ENCODE results near the gene GARIN5A. TPM values are rescaled to one million over a fixed set of nuclear protein-coding genes. Genes with fewer than 3 reads are reported as not detected.
A peak's percentile ranks its signal among the peaks of the same experiment; 100 is the strongest.

Gene GARIN5A
- total RNA-seq, 2 experiments from 2014 or later: 0.77 to 0.88 TPM

DNA sequence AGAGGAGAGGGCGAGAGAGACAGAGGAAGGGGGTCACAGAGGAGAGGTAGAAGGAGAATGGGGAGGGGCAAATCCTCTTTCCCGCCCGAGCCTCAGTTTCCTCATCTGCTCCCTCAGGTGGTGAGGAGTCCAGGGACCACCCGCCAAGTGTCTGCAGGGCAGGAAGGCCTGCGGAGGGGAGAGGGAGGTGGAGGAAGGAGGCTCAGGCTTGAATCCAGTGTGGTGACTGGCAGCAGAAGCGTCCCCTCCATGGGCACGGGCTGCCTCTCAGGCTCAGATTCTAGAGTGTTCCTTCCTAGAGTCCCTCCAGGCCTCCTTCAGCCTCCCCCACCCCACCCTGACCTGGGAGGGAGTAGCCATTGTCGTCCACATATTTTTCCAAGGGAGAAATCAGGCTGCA is 16.5 kb upstream of the GARIN5A start:
- Mint-ChIP-seq H3K4me1 (ENCODE audit: low read depth) (peaks cover 19% of the 10 kb centered on the region), H3K9me3 (no peaks in the 10 kb centered on the region), H3K4me3 (no peak overlapping the region), H3K27me3 (no peaks in the 10 kb centered on the region), H3K27ac (no peak overlapping the region), H3K36me3 (no peaks in the 10 kb centered on the region)
- DNase-seq: no peak
- intact Hi-C loops (cut with micrococcal nuclease): no loop called here
- ChIA-PET POLR2A (no interaction called here), CTCF (no interaction called here)

GRCh38 chr19:50492303-50493052 is 15.8 kb upstream of the GARIN5A start:
- H3K36me3 Mint-ChIP-seq: no peaks in the 10 kb centered on the region
- intact Hi-C loops (cut with micrococcal nuclease): no loop called here
- no peaks in the 10 kb centered on the region for H3K27me3 Mint-ChIP-seq
- no peaks in the 10 kb centered on the region for H3K9me3 Mint-ChIP-seq
- peaks cover 19% of the 10 kb centered on the region for H3K4me1 Mint-ChIP-seq (ENCODE audit: low read depth)
- H3K27ac Mint-ChIP-seq: peak overlapping the region; percentile 42
- H3K4me3 Mint-ChIP-seq: no peak overlapping the region
- DNase-seq: peak; percentile 62
- ChIA-PET POLR2A (no interaction called here), CTCF (no interaction called here)

- H3K27me3 Mint-ChIP-seq: no peaks in the 10 kb centered on the region
- DNase-seq: no peak
- no peaks in the 10 kb centered on the region for H3K36me3 Mint-ChIP-seq
- intact Hi-C loops (cut with micrococcal nuclease): no loop called here
- ChIA-PET CTCF (interaction anchor here (0.5 kb wide), 1 partner anchor 80 kb away, joined by 3 read pairs; no protein-coding TSS in a partner anchor), POLR2A (no interaction called here)
- no peak overlapping the region for H3K4me3 Mint-ChIP-seq
- H3K4me1 Mint-ChIP-seq (ENCODE audit: low read depth): peaks cover 19% of the 10 kb centered on the region
- H3K27ac Mint-ChIP-seq: no peak overlapping the region
- peaks cover 5% of the 10 kb centered on the region for H3K9me3 Mint-ChIP-seq
Measured at GRCh38 chr19:50490991-50491472, 14.4 kb upstream of the GARIN5A start.

DNA sequence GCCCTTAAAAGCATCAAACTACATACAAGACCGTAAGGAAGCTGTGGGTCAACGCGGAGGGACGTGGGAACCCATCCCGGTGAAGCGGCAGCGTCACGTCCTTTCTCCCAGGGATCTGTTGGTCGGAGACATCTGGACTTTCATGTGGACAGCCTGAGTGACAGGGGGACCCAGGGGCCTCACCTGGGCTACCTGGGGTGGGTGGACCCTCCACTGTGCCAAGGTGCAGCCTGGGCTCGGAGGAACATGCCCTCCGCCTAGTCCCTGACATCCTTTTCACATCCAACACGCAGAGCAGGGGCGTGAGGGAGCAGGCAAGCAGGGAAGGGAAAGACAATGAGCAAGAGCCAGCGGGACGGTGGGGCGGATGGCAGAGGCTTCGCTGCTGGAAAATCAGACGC is 13.8 kb upstream of the GARIN5A start:
- POLR2A ChIA-PET: no interaction called here
- no peaks in the 10 kb centered on the region for H3K27me3 Mint-ChIP-seq
- peaks cover 3% of the 10 kb centered on the region for H3K36me3 Mint-ChIP-seq
- CTCF ChIA-PET: no interaction called here
- no peak for DNase-seq
- intact Hi-C loops (cut with micrococcal nuclease): no loop called here
- no peak overlapping the region for H3K4me3 Mint-ChIP-seq
- peaks cover 19% of the 10 kb centered on the region for H3K4me1 Mint-ChIP-seq (ENCODE audit: low read depth)
- peaks cover 5% of the 10 kb centered on the region for H3K9me3 Mint-ChIP-seq
- H3K27ac Mint-ChIP-seq: no peak overlapping the region

GRCh38 chr19:50489461-50490011 is 12.9 kb upstream of the GARIN5A start:
- peaks cover 5% of the 10 kb centered on the region for H3K36me3 Mint-ChIP-seq
- DNase-seq: no peak
- peaks cover 19% of the 10 kb centered on the region for H3K4me1 Mint-ChIP-seq (ENCODE audit: low read depth)
- H3K9me3 Mint-ChIP-seq: peaks cover 5% of the 10 kb centered on the region
- H3K27me3 Mint-ChIP-seq: no peaks in the 10 kb centered on the region
- intact Hi-C loops (cut with micrococcal nuclease): no loop called here
- no peak overlapping the region for H3K4me3 Mint-ChIP-seq
- POLR2A ChIA-PET: no interaction called here
- H3K27ac Mint-ChIP-seq: no peak overlapping the region
- CTCF ChIA-PET: no interaction called here

GRCh38 chr19:50488389-50489194 is 11.9 kb upstream of the GARIN5A start:
- ChIA-PET POLR2A (no interaction called here), CTCF (interaction anchor here (0.9 to 1.6 kb wide), 2 partner anchors 21 to 68 kb away, joined by 3 to 4 read pairs; no protein-coding TSS in a partner anchor)
- Mint-ChIP-seq H3K4me3 (no peak overlapping the region), H3K27ac (no peak overlapping the region), H3K4me1 (ENCODE audit: low read depth) (peaks cover 19% of the 10 kb centered on the region), H3K9me3 (peaks cover 5% of the 10 kb centered on the region), H3K36me3 (peaks cover 5% of the 10 kb centered on the region), H3K27me3 (no peaks in the 10 kb centered on the region)
- intact Hi-C loops (cut with micrococcal nuclease): no loop called here
- no peak for DNase-seq

- CTCF ChIA-PET: interaction anchor here (0.6 to 1.4 kb wide), 8 partner anchors 8 to 296 kb away, joined by 3 to 5 read pairs (median 4); partner anchors contain the start of gene JOSD2
Measured at GRCh38 chr19:50486823-50487515, 10.3 kb upstream of the GARIN5A start.

GRCh38 chr19:50485284-50485955 is 8.8 kb upstream of the GARIN5A start:
- Mint-ChIP-seq H3K36me3 (peaks cover 16% of the 10 kb centered on the region), H3K27me3 (no peaks in the 10 kb centered on the region), H3K9me3 (peaks cover 5% of the 10 kb centered on the region), H3K4me3 (no peak overlapping the region), H3K27ac (no peak overlapping the region), H3K4me1 (ENCODE audit: low read depth) (peaks cover 2% of the 10 kb centered on the region)
- DNase-seq: no peak
- intact Hi-C loops (cut with micrococcal nuclease): no loop called here
- CTCF ChIA-PET: no interaction called here
- POLR2A ChIA-PET: no interaction called here

More at GRCh38 chr19:50486823-50487515, 10.3 kb upstream of the GARIN5A start:
- POLR2A ChIA-PET: no interaction called here
- Mint-ChIP-seq H3K36me3 (peaks cover 13% of the 10 kb centered on the region), H3K27ac (no peak overlapping the region), H3K9me3 (peaks cover 5% of the 10 kb centered on the region), H3K4me1 (ENCODE audit: low read depth) (peaks cover 14% of the 10 kb centered on the region), H3K4me3 (no peak overlapping the region), H3K27me3 (no peaks in the 10 kb centered on the region)
- DNase-seq: peak; percentile 80
- intact Hi-C loops (cut with micrococcal nuclease): no loop called here

- H3K4me1 Mint-ChIP-seq (ENCODE audit: low read depth): peaks cover 8% of the 10 kb centered on the region
- intact Hi-C loops (cut with micrococcal nuclease): no loop called here
- H3K36me3 Mint-ChIP-seq: peaks cover 20% of the 10 kb centered on the region
- no peaks in the 10 kb centered on the region for H3K27me3 Mint-ChIP-seq
- no peak overlapping the region for H3K27ac Mint-ChIP-seq
- ChIA-PET POLR2A (no interaction called here), CTCF (interaction anchor here (1.9 kb wide), 1 partner anchor 73 kb away, joined by 6 read pairs; no protein-coding TSS in a partner anchor)
- DNase-seq: no peak
- H3K9me3 Mint-ChIP-seq: peaks cover 5% of the 10 kb centered on the region
- no peak overlapping the region for H3K4me3 Mint-ChIP-seq
Measured at GRCh38 chr19:50482916-50483315, 6.3 kb upstream of the GARIN5A start.

DNA sequence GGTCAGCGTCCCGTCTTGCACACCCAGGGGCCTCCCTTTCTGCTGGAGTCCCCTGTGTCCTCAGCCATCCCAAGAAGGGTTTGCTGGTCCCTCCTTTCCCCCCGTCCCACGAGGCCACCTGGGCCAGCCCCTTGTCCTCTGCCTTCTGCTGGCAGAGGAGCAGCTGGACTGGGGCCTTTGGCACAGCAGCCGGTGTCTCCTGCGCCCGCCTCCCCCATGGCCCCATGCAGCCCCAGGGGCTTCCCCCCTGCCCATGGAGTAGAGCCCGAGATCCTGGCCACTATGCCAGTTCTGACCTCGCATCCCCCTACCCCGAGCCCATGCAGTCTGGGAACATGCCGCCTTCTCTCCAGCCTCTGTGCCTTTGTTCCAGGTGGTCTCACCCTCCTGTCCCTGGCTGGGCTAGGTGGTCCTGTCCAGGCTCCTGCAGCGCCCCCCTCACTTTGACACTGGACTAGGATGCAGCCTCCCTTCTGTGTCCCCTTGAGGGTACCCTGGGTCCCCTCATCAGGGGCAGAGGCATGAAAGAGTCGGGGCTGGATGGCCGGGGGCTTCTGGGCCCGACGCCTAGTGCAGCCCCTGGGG is 5.7 kb upstream of the GARIN5A start:
- H3K27ac Mint-ChIP-seq: no peak overlapping the region
- no peak for DNase-seq
- no peak overlapping the region for H3K4me3 Mint-ChIP-seq
- no peaks in the 10 kb centered on the region for H3K27me3 Mint-ChIP-seq
- H3K9me3 Mint-ChIP-seq: peaks cover 5% of the 10 kb centered on the region
- H3K36me3 Mint-ChIP-seq: peaks cover 25% of the 10 kb centered on the region
- ChIA-PET CTCF (interaction anchor here (1.9 kb wide), 1 partner anchor 74 kb away, joined by 6 read pairs; no protein-coding TSS in a partner anchor), POLR2A (no interaction called here)
- intact Hi-C loops (cut with micrococcal nuclease): no loop called here
- peaks cover 14% of the 10 kb centered on the region for H3K4me1 Mint-ChIP-seq (ENCODE audit: low read depth)

DNA sequence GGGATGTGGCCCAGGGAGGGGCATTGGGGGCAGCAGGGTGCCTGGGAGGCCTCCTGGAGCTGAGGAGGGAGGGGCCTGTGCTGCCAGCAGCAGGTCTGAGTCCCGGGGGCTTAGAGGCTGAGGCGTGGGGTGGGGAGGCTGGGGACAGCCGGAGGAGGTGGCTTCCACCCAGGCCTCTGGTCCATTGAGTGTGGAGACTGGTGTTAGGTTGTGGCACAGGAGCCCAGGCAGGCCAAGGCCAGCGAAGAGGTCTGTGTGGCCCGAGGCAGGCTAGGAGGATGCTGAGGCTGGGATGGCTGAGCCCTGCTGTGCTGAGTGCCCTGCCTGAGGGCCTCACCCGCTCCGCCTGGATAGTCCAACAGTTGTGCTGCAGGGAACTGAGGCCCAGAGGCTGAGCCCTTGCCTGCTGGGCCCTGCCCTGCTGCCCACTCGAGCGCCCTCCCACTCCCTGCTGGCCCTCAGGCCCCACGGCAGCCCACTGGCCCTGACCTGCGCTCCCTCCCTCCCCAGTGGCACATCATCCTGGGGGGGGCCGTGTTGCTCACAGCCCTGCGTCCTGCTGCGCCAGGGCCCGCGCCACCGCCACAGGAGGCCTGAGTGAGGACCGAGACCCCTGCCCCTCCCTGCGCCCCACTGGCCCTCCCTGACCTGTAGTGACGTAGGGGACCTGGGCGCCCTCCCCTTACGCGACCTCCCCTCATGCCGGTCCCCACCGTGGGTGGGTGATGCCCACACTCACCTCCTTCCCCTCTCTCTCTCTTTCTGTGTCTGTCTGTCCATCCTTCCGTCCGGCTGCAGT is 4.9 kb upstream of the GARIN5A start:
- Mint-ChIP-seq H3K27ac (no peak overlapping the region), H3K4me3 (no peak overlapping the region), H3K4me1 (ENCODE audit: low read depth) (peaks cover 20% of the 10 kb centered on the region), H3K9me3 (peaks cover 2% of the 10 kb centered on the region), H3K27me3 (no peaks in the 10 kb centered on the region), H3K36me3 (peaks cover 29% of the 10 kb centered on the region)
- POLR2A ChIA-PET: no interaction called here
- no peak for DNase-seq
- CTCF ChIA-PET: no interaction called here
- intact Hi-C loops (cut with micrococcal nuclease): no loop called here
